ENCODE measurements around the gene SPDYE6.
"Not testable (repeated sequence)": the region's sequence is repeated elsewhere in the genome, so short reads cannot be mapped to it uniquely, and the experiment has no call there.

Gene SPDYE6

GRCh38 chr7:102326157-102326889 is 29.9 kb downstream of the SPDYE6 start:
- H3K27ac ChIP-seq = no peak overlapping the region
- H3K4me1 ChIP-seq (ENCODE audit: control insufficient read depth in 1 of 2, insufficient read depth in 1 of 2, low read depth in 1 of 2, low read length in 1 of 2) = peaks cover 0 to 5% of the 10 kb centered on the region in 2 experiments
- peaks cover 11% of the 10 kb centered on the region for H3K27me3 ChIP-seq
- H3K9me3 ChIP-seq = no peaks in the 10 kb centered on the region
- no peak overlapping the region for H3K4me3 ChIP-seq (ENCODE audit: low read depth in 1 of 2, low read length in 1 of 2)
- no peak for TF ChIP-seq CTCF (IDR thresholded peaks at IDR 0.05)
- no peaks in the 10 kb centered on the region for H3K36me3 ChIP-seq

- not testable (repeated sequence) for H3K9me3 ChIP-seq; H3K27ac ChIP-seq; H3K4me3 ChIP-seq (ENCODE audit: low read depth in 1 of 2, low read length in 1 of 2); H3K4me1 ChIP-seq (ENCODE audit: control insufficient read depth in 1 of 2, insufficient read depth in 1 of 2, low read depth in 1 of 2, low read length in 1 of 2); H3K36me3 ChIP-seq
- H3K27me3 ChIP-seq = peaks cover 20% of the 10 kb centered on the region
These were observed 31.1 kb downstream of the SPDYE6 start for GRCh38 chr7:102325106-102325505.

- H3K4me3 ChIP-seq (ENCODE audit: low read depth in 1 of 2, low read length in 1 of 2) = no peak overlapping the region
- peaks cover 0 to 9% of the 10 kb centered on the region in 2 experiments for H3K4me1 ChIP-seq (ENCODE audit: control insufficient read depth in 1 of 2, insufficient read depth in 1 of 2, low read depth in 1 of 2, low read length in 1 of 2)
- no peaks in the 10 kb centered on the region for H3K36me3 ChIP-seq
- no peak overlapping the region for H3K27ac ChIP-seq
- no peaks in the 10 kb centered on the region for H3K9me3 ChIP-seq
- peaks cover 20% of the 10 kb centered on the region for H3K27me3 ChIP-seq
- no peak for TF ChIP-seq CTCF (IDR thresholded peaks at IDR 0.05)
These were observed 32.4 kb downstream of the SPDYE6 start for GRCh38 chr7:102323914-102324195.

- TF ChIP-seq CTCF (IDR thresholded peaks at IDR 0.05) = no peak
- H3K9me3 ChIP-seq = no peaks in the 10 kb centered on the region
- H3K4me1 ChIP-seq (ENCODE audit: control insufficient read depth in 1 of 2, insufficient read depth in 1 of 2, low read depth in 1 of 2, low read length in 1 of 2) = peaks cover 0 to 9% of the 10 kb centered on the region in 2 experiments
- H3K36me3 ChIP-seq = no peaks in the 10 kb centered on the region
- peaks cover 20% of the 10 kb centered on the region for H3K27me3 ChIP-seq
- H3K27ac ChIP-seq = no peak overlapping the region
- no peak overlapping the region for H3K4me3 ChIP-seq (ENCODE audit: low read depth in 1 of 2, low read length in 1 of 2)
These were observed 34.0 kb downstream of the SPDYE6 start for GRCh38 chr7:102322202-102322715.

GRCh38 chr7:102321351-102322201 is 34.7 kb downstream of the SPDYE6 start:
- no peak for TF ChIP-seq CTCF (IDR thresholded peaks at IDR 0.05)

More at GRCh38 chr7:102321351-102322201, 34.7 kb downstream of the SPDYE6 start:
- H3K27ac ChIP-seq = no peak overlapping the region
- no peak overlapping the region for H3K4me3 ChIP-seq (ENCODE audit: low read depth in 1 of 2, low read length in 1 of 2)
- peaks cover 20% of the 10 kb centered on the region for H3K27me3 ChIP-seq
- H3K4me1 ChIP-seq (ENCODE audit: control insufficient read depth in 1 of 2, insufficient read depth in 1 of 2, low read depth in 1 of 2, low read length in 1 of 2) = peaks cover 0 to 9% of the 10 kb centered on the region in 2 experiments
- H3K9me3 ChIP-seq = no peaks in the 10 kb centered on the region
- H3K36me3 ChIP-seq = no peaks in the 10 kb centered on the region

Data from neutrophil (primary cell).